ENCODE data around the gene TBL1X. TPM values are rescaled to one million over a fixed set of nuclear protein-coding genes. Genes with fewer than 3 reads are reported as not detected.
"Not testable (repeated sequence)": the region's sequence is repeated elsewhere in the genome, so short reads cannot be mapped to it uniquely, and the experiment has no call there.

The TBL1X gene
- total RNA-seq, 2 donors from 2014 or later: 9.2 to 17.4 TPM

GRCh38 chrX:9745417-9746115 is 280.7 kb downstream of the TBL1X start:
- peaks cover 9% of the 10 kb centered on the region in 2 donors for H3K36me3 Mint-ChIP-seq
- DNase-seq (ENCODE audit: low spot score in 2 of 2) (no peak), ATAC-seq (no peak)
- peaks cover 6 to 9% of the 10 kb centered on the region in 2 donors for H3K9me3 Mint-ChIP-seq
- H3K27ac Mint-ChIP-seq: peak overlapping the region in 1 of 2 donors; percentile 79

GRCh38 chrX:9746148-9746888 is 281.5 kb downstream of the TBL1X start:
- Mint-ChIP-seq H3K36me3 (peaks cover 9% of the 10 kb centered on the region in 2 donors), H3K9me3 (peaks cover 6 to 9% of the 10 kb centered on the region in 2 donors), H3K27ac (no peak overlapping the region)
- DNase-seq (ENCODE audit: low spot score in 2 of 2) (no peak), ATAC-seq (no peak)

GRCh38 chrX:9747644-9748043 is 282.8 kb downstream of the TBL1X start:
- peaks cover 9% of the 10 kb centered on the region in 2 donors for H3K36me3 Mint-ChIP-seq
- H3K9me3 Mint-ChIP-seq: peaks cover 6 to 9% of the 10 kb centered on the region in 2 donors
- ATAC-seq: no peak
- no peak for DNase-seq (ENCODE audit: low spot score in 2 of 2)
- no peak overlapping the region for H3K27ac Mint-ChIP-seq

- ATAC-seq: no peak
- peaks cover 6 to 9% of the 10 kb centered on the region in 2 donors for H3K9me3 Mint-ChIP-seq
Measured at GRCh38 chrX:9749146-9749692, 284.4 kb downstream of the TBL1X start.

GRCh38 chrX:9757366-9757765 is 292.5 kb downstream of the TBL1X start:
- Mint-ChIP-seq H3K27ac (no peak overlapping the region), H3K36me3 (no peaks in the 10 kb centered on the region), H3K9me3 (no peaks in the 10 kb centered on the region)
- no peak for DNase-seq (ENCODE audit: low spot score in 2 of 2)
- ATAC-seq: no peak

More at GRCh38 chrX:9749146-9749692, 284.4 kb downstream of the TBL1X start:
- no peak overlapping the region for H3K27ac Mint-ChIP-seq
- peaks cover 9% of the 10 kb centered on the region in 2 donors for H3K36me3 Mint-ChIP-seq
- no peak for DNase-seq (ENCODE audit: low spot score in 2 of 2)

- no peaks in the 10 kb centered on the region for H3K9me3 Mint-ChIP-seq
- ATAC-seq: no peak
- no peak overlapping the region for H3K27ac Mint-ChIP-seq
- no peaks in the 10 kb centered on the region for H3K36me3 Mint-ChIP-seq
- DNase-seq (ENCODE audit: low spot score in 2 of 2): no peak
Measured at GRCh38 chrX:9758021-9758638, 293.3 kb downstream of the TBL1X start.

- Mint-ChIP-seq H3K27ac (no peak overlapping the region), H3K9me3 (no peaks in the 10 kb centered on the region), H3K36me3 (no peaks in the 10 kb centered on the region)
- DNase-seq (ENCODE audit: low spot score in 2 of 2) (no peak), ATAC-seq (no peak)
Measured at GRCh38 chrX:9759337-9759736, 294.5 kb downstream of the TBL1X start.

- Mint-ChIP-seq H3K36me3 (no peaks in the 10 kb centered on the region), H3K9me3 (no peaks in the 10 kb centered on the region), H3K27ac (no peak overlapping the region)
- DNase-seq (ENCODE audit: low spot score in 2 of 2) (no peak), ATAC-seq (no peak)
Measured at GRCh38 chrX:9765072-9765736, 300.3 kb downstream of the TBL1X start.

GRCh38 chrX:9765737-9766097 is 300.9 kb downstream of the TBL1X start, which contains the start of gene GPR143:
TSS of gene GPR143 (minus strand) at chrX:9765847. CDS start at chrX:9765817, 30 bp downstream.
- no peak for ATAC-seq
- no peaks in the 10 kb centered on the region for H3K36me3 Mint-ChIP-seq
- H3K27ac Mint-ChIP-seq: no peak within 1 kb of the TSS
- H3K9me3 Mint-ChIP-seq: no peaks in the 10 kb centered on the region
- no peak for DNase-seq (ENCODE audit: low spot score in 2 of 2)

GRCh38 chrX:9767375-9767774 is 302.5 kb downstream of the TBL1X start:
- ATAC-seq (no peak), DNase-seq (ENCODE audit: low spot score in 2 of 2) (no peak)
- Mint-ChIP-seq H3K27ac (no peak overlapping the region), H3K9me3 (no peaks in the 10 kb centered on the region), H3K36me3 (no peaks in the 10 kb centered on the region)

- not testable (repeated sequence) for H3K9me3 Mint-ChIP-seq; ATAC-seq; H3K36me3 Mint-ChIP-seq; H3K27ac Mint-ChIP-seq; DNase-seq (ENCODE audit: low spot score in 2 of 2)
Measured at GRCh38 chrX:9768321-9768839, 303.5 kb downstream of the TBL1X start.

- DNase-seq (ENCODE audit: low spot score in 2 of 2) (no peak), ATAC-seq (no peak)
- Mint-ChIP-seq H3K27ac (no peak overlapping the region), H3K9me3 (no peaks in the 10 kb centered on the region), H3K36me3 (no peaks in the 10 kb centered on the region)
Measured at GRCh38 chrX:9770319-9770718, 305.5 kb downstream of the TBL1X start.

- no peak for DNase-seq (ENCODE audit: low spot score in 2 of 2)
- ATAC-seq: no peak
- no peaks in the 10 kb centered on the region for H3K36me3 Mint-ChIP-seq
- no peak overlapping the region for H3K27ac Mint-ChIP-seq
- no peaks in the 10 kb centered on the region for H3K9me3 Mint-ChIP-seq
Measured at GRCh38 chrX:9772943-9773342, 308.1 kb downstream of the TBL1X start.

GRCh38 chrX:9775930-9776329 is 311.1 kb downstream of the TBL1X start:
- H3K27ac Mint-ChIP-seq: no peak overlapping the region
- no peak for ATAC-seq
- H3K9me3 Mint-ChIP-seq: no peaks in the 10 kb centered on the region
- H3K36me3 Mint-ChIP-seq: no peaks in the 10 kb centered on the region
- DNase-seq (ENCODE audit: low spot score in 2 of 2): no peak

GRCh38 chrX:9781941-9782340 is 317.1 kb downstream of the TBL1X start:
- no peak for ATAC-seq
- no peaks in the 10 kb centered on the region for H3K9me3 Mint-ChIP-seq
- H3K27ac Mint-ChIP-seq: no peak overlapping the region
- H3K36me3 Mint-ChIP-seq: no peaks in the 10 kb centered on the region
- no peak for DNase-seq (ENCODE audit: low spot score in 2 of 2)

- DNase-seq (ENCODE audit: low spot score in 2 of 2) (no peak), ATAC-seq (no peak)
- no peak overlapping the region for H3K27ac Mint-ChIP-seq
- no peaks in the 10 kb centered on the region for H3K9me3 Mint-ChIP-seq
- H3K36me3 Mint-ChIP-seq: no peaks in the 10 kb centered on the region
Measured at GRCh38 chrX:9784332-9784731, 319.5 kb downstream of the TBL1X start.
